GM23338 (cell line): ENCODE data around the gene EXD3. TPM values are rescaled to one million over a fixed set of nuclear protein-coding genes. Genes with fewer than 3 reads are reported as not detected.

ENCODE experiments used
- ATAC-seq: fragments of 200-7000 bp; cut with Tn5 transposase; 3 replicates; pipeline ENCODE4 v1.9.1; 2020
- DNase-seq: peaks from one replicate; pipeline ENCODE4 v3.0.0-alpha.2; 2015; ENCODE audit warnings: low spot score
- H2AFZ ChIP-seq: fragments of 200-600 bp; sonication (generic); 2 replicates; pipeline ENCODE4 v1.8.0; 2016; ENCODE audit warnings: antibody characterized with exemption, mild to moderate bottlenecking, moderate library complexity
- H3F3A ChIP-seq: fragments of 200-600 bp; sonication (generic); replicated peaks from 2 replicates; pipeline ENCODE4 v1.8.0; 2017; ENCODE audit warnings: antibody characterized with exemption, mixed run types, low read depth
- H3K27ac ChIP-seq: fragments of 200-600 bp; sonication (generic); 2 replicates; pipeline ENCODE4 v1.6.1; 2016; ENCODE audit warnings: low read depth
- H3K27me3 ChIP-seq: fragments of 200-600 bp; sonication (generic); 2 replicates; pipeline ENCODE4 v1.8.0; 2016; ENCODE audit warnings: mild to moderate bottlenecking, mixed run types, moderate library complexity; ENCODE audit not compliant: insufficient read depth
- H3K36me3 ChIP-seq: fragments of 200-600 bp; sonication (generic); 2 replicates; pipeline ENCODE4 v1.8.0; 2016; ENCODE audit warnings: mild to moderate bottlenecking; ENCODE audit not compliant: insufficient read depth
- H3K4me1 ChIP-seq: fragments of 200-600 bp; sonication (generic); 2 replicates; pipeline ENCODE4 v1.8.0; 2016; ENCODE audit warnings: mild to moderate bottlenecking, moderate library complexity; ENCODE audit not compliant: insufficient read depth
- H3K4me2 ChIP-seq: fragments of 200-600 bp; sonication (generic); 2 replicates; pipeline ENCODE4 v1.7.1; 2017; ENCODE audit warnings: mixed run types
- H3K4me3 ChIP-seq: fragments of 200-600 bp; sonication (generic); 2 replicates; pipeline ENCODE4 v1.6.1; 2016; ENCODE audit warnings: mixed run types
- H3K79me2 ChIP-seq: fragments of 200-600 bp; sonication (generic); replicated peaks from 2 replicates; pipeline ENCODE4 v1.8.0; 2017; ENCODE audit warnings: mild to moderate bottlenecking; ENCODE audit not compliant: insufficient read depth
- H3K9me2 ChIP-seq: fragments of 200-600 bp; sonication (generic); 2 replicates; pipeline ENCODE4 v1.8.0; 2017; ENCODE audit not compliant: insufficient read depth
- H4K20me1 ChIP-seq: fragments of 200-600 bp; sonication (generic); replicated peaks from 2 replicates; pipeline ENCODE4 v1.8.0; 2017; ENCODE audit warnings: mild to moderate bottlenecking; ENCODE audit not compliant: insufficient read depth
- H3K27ac Mint-ChIP-seq: 2 replicates; pipeline ENCODE4 v1.8.0; 2020; ENCODE audit warnings: inconsistent platforms, mild to moderate bottlenecking, moderate library complexity, mixed read lengths
- H3K27me3 Mint-ChIP-seq: 3 replicates; pipeline ENCODE4 v1.8.0; 2022; ENCODE audit warnings: low read depth, mild to moderate bottlenecking, moderate library complexity, mixed read lengths, inconsistent platforms; ENCODE audit not compliant: insufficient read depth, poor library complexity
- H3K36me3 Mint-ChIP-seq: 3 replicates; pipeline ENCODE4 v1.8.0; 2021; ENCODE audit warnings: low read depth, mild to moderate bottlenecking, inconsistent platforms, moderate library complexity, mixed read lengths
- H3K4me1 Mint-ChIP-seq: 3 replicates; pipeline ENCODE4 v1.8.0; 2020; ENCODE audit warnings: mild to moderate bottlenecking, inconsistent platforms, mixed read lengths
- H3K4me3 Mint-ChIP-seq: 3 replicates; pipeline ENCODE4 v1.8.0; 2021; ENCODE audit warnings: moderate library complexity, mild to moderate bottlenecking, inconsistent platforms, mixed read lengths
- H3K9me3 Mint-ChIP-seq: 3 replicates; pipeline ENCODE4 v1.8.0; 2020; ENCODE audit warnings: moderate library complexity, mild to moderate bottlenecking, inconsistent platforms, mixed read lengths
- POLR2AphosphoS5 ChIP-seq: IDR thresholded peaks from 2 replicates; pipeline ENCODE4 v1.6.1; 2016; ENCODE audit warnings: antibody characterized with exemption, low read depth
- ZNF331 ChIP-seq: fragments of 250-450 bp; sonication (Bioruptor Pico); IDR thresholded peaks from 2 replicates; pipeline ENCODE4 v1.5.0; 2020; ENCODE audit warnings: low read depth, mild to moderate bottlenecking, moderate library complexity
- ZNF462 ChIP-seq: fragments of 250-450 bp; sonication (Bioruptor Pico); IDR thresholded peaks from 2 replicates; pipeline ENCODE4 v1.5.0; 2020; ENCODE audit warnings: mild to moderate bottlenecking, moderate library complexity
- polyA plus RNA-seq: library from polyadenylated mRNA; unstranded; fragments of >200 nt; fragmentation: Nextera tagmentation; extraction: Ambion mirVana; gene quantifications from 2 replicates; pipeline ENCODE4 v1.2.1, GENCODE V29; 2016
- total RNA-seq: library from RNA; depleted of rRNA; stranded (reverse); fragments of >200 nt; shearing (Covaris generic); gene quantifications from 2 replicates; pipeline ENCODE4 v1.2.3, GENCODE V29; 2014
- TF ChIP-seq, protein P1 (sequence below): IDR thresholded peaks from 2 replicates; pipeline ENCODE4 v1.6.1; 2016; ENCODE audit warnings: antibody characterized with exemption

EXD3 gene
- total and polyA plus RNA-seq, 2 experiments from 2014 or later = 3.6 to 9.7 TPM

- no peak for TF ChIP-seq ZNF462 (CRISPR knock-in tag)
- TF ChIP-seq, protein P1, sequence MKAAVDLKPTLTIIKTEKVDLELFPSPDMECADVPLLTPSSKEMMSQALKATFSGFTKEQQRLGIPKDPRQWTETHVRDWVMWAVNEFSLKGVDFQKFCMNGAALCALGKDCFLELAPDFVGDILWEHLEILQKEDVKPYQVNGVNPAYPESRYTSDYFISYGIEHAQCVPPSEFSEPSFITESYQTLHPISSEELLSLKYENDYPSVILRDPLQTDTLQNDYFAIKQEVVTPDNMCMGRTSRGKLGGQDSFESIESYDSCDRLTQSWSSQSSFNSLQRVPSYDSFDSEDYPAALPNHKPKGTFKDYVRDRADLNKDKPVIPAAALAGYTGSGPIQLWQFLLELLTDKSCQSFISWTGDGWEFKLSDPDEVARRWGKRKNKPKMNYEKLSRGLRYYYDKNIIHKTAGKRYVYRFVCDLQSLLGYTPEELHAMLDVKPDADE = no peak
Measured at GRCh38 chr9:137325124-137325523, 97.8 kb downstream of the EXD3 start (continued).

GRCh38 chr9:137323531-137324331 lies 99.2 kb downstream of the EXD3 start:
- H3K9me3 Mint-ChIP-seq = peaks cover 8% of the 10 kb centered on the region
- TF ChIP-seq POLR2AphosphoS5 (no peak), ZNF331 (CRISPR knock-in tag) (no peak)
- TF ChIP-seq, protein P1 = no peak
- ATAC-seq = no peak; the same call in 2 of the 3 replicates
- H3K27ac Mint-ChIP-seq = no peak overlapping the region
- no peak for DNase-seq
- Histone ChIP-seq H3K4me2 (no peak overlapping the region), H4K20me1 (no peaks in the 10 kb centered on the region), H3K27ac (no peak overlapping the region), H3K4me1 (peaks cover 8% of the 10 kb centered on the region; the same call in 1 of the 2 replicates), H3K9me2 (no peaks in the 10 kb centered on the region), H3K4me3 (no peak overlapping the region), H3K36me3 (no peaks in the 10 kb centered on the region), H3K27me3 (no peaks in the 10 kb centered on the region), H3F3A (no peaks in the 10 kb centered on the region), H2AFZ (no peak overlapping the region), H3K79me2 (no peaks in the 10 kb centered on the region)
- H3K4me1 Mint-ChIP-seq = no peaks in the 10 kb centered on the region; the same call in 1 of the 3 replicates
- peaks cover 4% of the 10 kb centered on the region for H3K36me3 Mint-ChIP-seq
- H3K27me3 Mint-ChIP-seq = peaks cover 9% of the 10 kb centered on the region
- H3K4me3 Mint-ChIP-seq = no peak overlapping the region
